Testis (tissue), 2 donors: ENCODE measurements around the gene HK1.

Experiments used
- CTCF ChIP-seq, 3 experiments: fragments of 450-650 bp in 2 of 3; fragments of 200-600 bp in 1 of 3; sonication (generic) in 1 of 3; IDR thresholded peaks; one replicate each; pipeline ENCODE4 v1.5.1; 2016 to 2019; ENCODE audit warnings: antibody characterized with exemption in 3 of 3, mild to moderate bottlenecking in 2 of 3, moderate library complexity in 1 of 3
- POLR2A ChIP-seq: fragments of 450-650 bp; IDR thresholded peaks from one replicate; pipeline ENCODE4 v1.6.1; 2017; ENCODE audit warnings: antibody characterized with exemption, mild to moderate bottlenecking, moderate library complexity

GRCh38 chr10:69435966-69436520 lies 157.7 kb downstream of the HK1 start:
- no peak for TF ChIP-seq CTCF (IDR thresholded peaks at IDR 0.05)
- no peak for TF ChIP-seq POLR2A
